SKM-1 treated with dmso at 0.1 percent for 144 hours (cell line): ENCODE measurements around the gene ZDHHC11B.
A peak's percentile ranks its signal among the peaks of the same experiment; 100 is the strongest.
"Not testable (repeated sequence)": the region's sequence is repeated elsewhere in the genome, so short reads cannot be mapped to it uniquely, and the experiment has no call there.

Source experiments
- DNase-seq: peaks from one replicate; lab custom pipeline; 2025; ENCODE audit not compliant: unreplicated experiment; lab: John Stamatoyannopoulos, UW

The ZDHHC11B gene

GRCh38 chr5:686936-687335 lies 97.6 kb downstream of the ZDHHC11B start:
- not testable (repeated sequence) for DNase-seq

- DNase-seq: not testable (repeated sequence)
Measured at GRCh38 chr5:686172-686523, 98.4 kb downstream of the ZDHHC11B start.

- no peak for DNase-seq
Measured at GRCh38 chr5:685262-686171, 99.0 kb downstream of the ZDHHC11B start.

- DNase-seq: no peak
Measured at GRCh38 chr5:684751-685216, 99.7 kb downstream of the ZDHHC11B start.

GRCh38 chr5:683551-684481 lies 100.7 kb downstream of the ZDHHC11B start:
- DNase-seq: no peak

- DNase-seq: not testable (repeated sequence)
Measured at GRCh38 chr5:682651-683358, 101.7 kb downstream of the ZDHHC11B start.

- not testable (repeated sequence) for DNase-seq
Measured at GRCh38 chr5:682216-682615, 102.3 kb downstream of the ZDHHC11B start.

GRCh38 chr5:681317-682191 lies 103.0 kb downstream of the ZDHHC11B start:
- DNase-seq: not testable (repeated sequence)

GRCh38 chr5:680836-681235 lies 103.7 kb downstream of the ZDHHC11B start:
- DNase-seq: not testable (repeated sequence)

GRCh38 chr5:680118-680795 lies 104.3 kb downstream of the ZDHHC11B start:
- not testable (repeated sequence) for DNase-seq

GRCh38 chr5:679166-679895 lies 105.2 kb downstream of the ZDHHC11B start:
- not testable (repeated sequence) for DNase-seq

- not testable (repeated sequence) for DNase-seq
Measured at GRCh38 chr5:678521-678920, 106.0 kb downstream of the ZDHHC11B start.

GRCh38 chr5:677131-678101 lies 107.1 kb downstream of the ZDHHC11B start:
- peak; percentile 10 for DNase-seq

GRCh38 chr5:676699-677076 lies 107.8 kb downstream of the ZDHHC11B start:
- no peak for DNase-seq

- no peak for DNase-seq
Measured at GRCh38 chr5:675871-676698, 108.4 kb downstream of the ZDHHC11B start.

GRCh38 chr5:675111-675870 lies 109.2 kb downstream of the ZDHHC11B start:
- no peak for DNase-seq
